ENCODE results near the gene AMER2.

DNA sequence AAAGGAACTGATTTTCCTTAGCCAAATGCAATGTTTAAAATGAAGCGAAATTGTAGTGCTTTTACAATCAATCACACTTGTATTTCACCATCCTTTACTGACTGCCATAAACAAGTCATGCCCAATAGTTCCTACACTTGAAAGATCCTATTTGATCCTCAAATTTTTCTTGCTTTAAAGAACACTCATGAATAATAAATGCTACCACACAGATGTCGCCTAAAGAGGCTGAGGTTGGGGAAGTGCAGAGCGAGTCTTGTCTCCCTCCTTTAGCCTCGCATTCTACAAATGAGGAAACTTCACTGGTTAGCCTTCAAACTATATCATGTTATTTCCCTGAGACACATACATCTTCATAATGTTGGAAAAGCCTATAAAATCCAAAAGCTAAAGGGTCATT lies 18.7 kb upstream of the AMER2 start:
- TF ChIP-seq, protein P1, sequence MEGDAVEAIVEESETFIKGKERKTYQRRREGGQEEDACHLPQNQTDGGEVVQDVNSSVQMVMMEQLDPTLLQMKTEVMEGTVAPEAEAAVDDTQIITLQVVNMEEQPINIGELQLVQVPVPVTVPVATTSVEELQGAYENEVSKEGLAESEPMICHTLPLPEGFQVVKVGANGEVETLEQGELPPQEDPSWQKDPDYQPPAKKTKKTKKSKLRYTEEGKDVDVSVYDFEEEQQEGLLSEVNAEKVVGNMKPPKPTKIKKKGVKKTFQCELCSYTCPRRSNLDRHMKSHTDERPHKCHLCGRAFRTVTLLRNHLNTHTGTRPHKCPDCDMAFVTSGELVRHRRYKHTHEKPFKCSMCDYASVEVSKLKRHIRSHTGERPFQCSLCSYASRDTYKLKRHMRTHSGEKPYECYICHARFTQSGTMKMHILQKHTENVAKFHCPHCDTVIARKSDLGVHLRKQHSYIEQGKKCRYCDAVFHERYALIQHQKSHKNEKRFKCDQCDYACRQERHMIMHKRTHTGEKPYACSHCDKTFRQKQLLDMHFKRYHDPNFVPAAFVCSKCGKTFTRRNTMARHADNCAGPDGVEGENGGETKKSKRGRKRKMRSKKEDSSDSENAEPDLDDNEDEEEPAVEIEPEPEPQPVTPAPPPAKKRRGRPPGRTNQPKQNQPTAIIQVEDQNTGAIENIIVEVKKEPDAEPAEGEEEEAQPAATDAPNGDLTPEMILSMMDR (IDR thresholded peaks at IDR 0.05), result no peak
- TF ChIP-seq EZH2 (IDR thresholded peaks at IDR 0.05; ENCODE audit: borderline replicate concordance, insufficient read depth, low read depth, low read length, poor library complexity, severe bottlenecking), result no peak

Data from B cell (primary cell).